Epithelial cell of proximal tubule (primary cell): Measurements from ENCODE around the gene SHMT1. TPM values are rescaled to one million over a fixed set of nuclear protein-coding genes. Genes with fewer than 3 reads are reported as not detected.

Experiments
- DNase-seq: peaks from one replicate; pipeline ENCODE4 v3.0.0-alpha.2; 2011; ENCODE audit warnings: low read depth
- H3K4me3 ChIP-seq: 2 replicates; pipeline ENCODE4 v1.5.1; 2011; ENCODE audit warnings: low read depth, mild to moderate bottlenecking, low read length
- total RNA-seq: library from RNA; depleted of rRNA; stranded (reverse); fragments of >200 nt; gene quantifications from 2 replicates; pipeline ENCODE4 v1.2.3, GENCODE V29; 2015
- TF ChIP-seq, protein P1 (sequence below): conservative IDR thresholded peaks from 2 replicates; pipeline ENCODE4 v1.5.1; 2012; ENCODE audit warnings: low read depth, mild to moderate bottlenecking, low read length

The SHMT1 gene
- total RNA-seq, 1 donor from 2014 or later = 21.2 TPM

DNA sequence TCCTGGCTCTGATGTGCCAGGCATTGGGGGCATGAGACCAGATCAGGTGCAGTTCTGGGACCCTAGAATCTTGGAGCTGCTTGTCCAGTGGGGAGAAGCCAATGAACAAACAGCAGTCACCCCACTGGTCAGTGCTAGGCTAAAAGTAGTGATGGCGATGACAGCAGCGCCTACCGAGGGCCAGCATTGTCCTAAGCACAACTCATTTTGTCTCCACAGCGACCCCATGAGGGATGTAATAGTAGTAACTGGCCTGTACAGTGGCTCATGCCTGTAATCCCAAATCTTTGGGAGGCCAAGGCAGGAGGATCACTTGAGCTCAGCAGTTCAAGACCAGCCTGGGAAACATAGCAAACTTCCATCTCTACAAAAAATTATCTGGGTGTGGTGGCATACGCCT lies 42.0 kb downstream of the SHMT1 start:
- TF ChIP-seq, protein P1, sequence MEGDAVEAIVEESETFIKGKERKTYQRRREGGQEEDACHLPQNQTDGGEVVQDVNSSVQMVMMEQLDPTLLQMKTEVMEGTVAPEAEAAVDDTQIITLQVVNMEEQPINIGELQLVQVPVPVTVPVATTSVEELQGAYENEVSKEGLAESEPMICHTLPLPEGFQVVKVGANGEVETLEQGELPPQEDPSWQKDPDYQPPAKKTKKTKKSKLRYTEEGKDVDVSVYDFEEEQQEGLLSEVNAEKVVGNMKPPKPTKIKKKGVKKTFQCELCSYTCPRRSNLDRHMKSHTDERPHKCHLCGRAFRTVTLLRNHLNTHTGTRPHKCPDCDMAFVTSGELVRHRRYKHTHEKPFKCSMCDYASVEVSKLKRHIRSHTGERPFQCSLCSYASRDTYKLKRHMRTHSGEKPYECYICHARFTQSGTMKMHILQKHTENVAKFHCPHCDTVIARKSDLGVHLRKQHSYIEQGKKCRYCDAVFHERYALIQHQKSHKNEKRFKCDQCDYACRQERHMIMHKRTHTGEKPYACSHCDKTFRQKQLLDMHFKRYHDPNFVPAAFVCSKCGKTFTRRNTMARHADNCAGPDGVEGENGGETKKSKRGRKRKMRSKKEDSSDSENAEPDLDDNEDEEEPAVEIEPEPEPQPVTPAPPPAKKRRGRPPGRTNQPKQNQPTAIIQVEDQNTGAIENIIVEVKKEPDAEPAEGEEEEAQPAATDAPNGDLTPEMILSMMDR = peak; percentile 17
- no peak for DNase-seq
- H3K4me3 ChIP-seq = no peak overlapping the region

DNA sequence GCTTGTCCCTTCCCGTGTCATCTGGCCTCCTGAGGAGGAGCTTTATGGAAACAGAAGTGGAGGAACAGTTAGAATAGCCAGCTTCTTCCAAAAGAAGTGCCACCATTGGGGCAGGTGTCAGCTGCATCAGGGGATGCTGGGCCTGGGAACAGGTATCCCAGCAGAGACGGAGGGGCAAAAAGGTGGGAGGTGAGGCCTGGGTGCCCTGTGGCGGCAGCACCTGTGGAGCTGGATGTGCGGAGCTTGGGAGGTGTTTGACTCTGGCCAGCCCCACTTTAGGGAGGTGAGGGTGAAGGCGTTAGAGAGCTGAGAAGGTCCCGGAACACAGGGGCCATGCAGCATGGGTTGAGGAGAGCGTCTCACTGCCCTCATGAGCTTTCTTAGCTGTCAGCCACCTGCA lies 43.0 kb downstream of the SHMT1 start:
- H3K4me3 ChIP-seq = no peak overlapping the region
- TF ChIP-seq, protein P1 = no peak
- DNase-seq = no peak

DNA sequence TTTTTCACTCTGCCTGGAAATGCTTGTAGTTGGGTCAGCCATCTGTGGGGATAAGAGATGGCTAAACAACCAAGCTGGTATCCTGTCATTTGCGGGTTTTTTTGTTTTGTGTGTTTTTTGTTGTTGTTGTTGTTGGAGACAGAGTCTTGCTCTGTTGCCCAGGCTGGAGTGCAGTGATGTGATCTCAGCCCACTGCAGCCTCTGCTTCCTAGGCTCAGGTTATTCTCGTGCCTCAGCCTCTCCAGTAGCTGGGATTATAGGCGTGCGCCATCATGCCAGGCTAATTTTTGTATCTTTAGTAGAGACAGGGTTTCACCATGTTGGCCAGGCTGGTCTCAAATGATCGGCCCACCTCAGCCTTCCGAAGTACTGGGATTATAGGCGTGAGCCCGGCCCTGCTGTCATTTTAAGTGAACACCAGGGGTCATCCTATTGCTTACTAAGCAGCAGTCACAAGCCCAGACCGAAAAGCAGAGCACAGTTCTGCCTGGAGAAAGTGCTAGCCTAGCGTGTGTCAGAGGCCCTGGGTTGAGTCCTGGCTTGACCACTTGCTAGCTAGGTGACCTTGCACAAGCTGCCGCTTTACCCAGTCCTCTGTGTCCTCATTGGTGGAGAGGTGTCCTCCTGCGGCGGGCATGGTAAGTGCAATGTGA lies 43.6 kb downstream of the SHMT1 start:
- no peak for DNase-seq
- H3K4me3 ChIP-seq = no peak overlapping the region
- TF ChIP-seq, protein P1 = peak; percentile 60

DNA sequence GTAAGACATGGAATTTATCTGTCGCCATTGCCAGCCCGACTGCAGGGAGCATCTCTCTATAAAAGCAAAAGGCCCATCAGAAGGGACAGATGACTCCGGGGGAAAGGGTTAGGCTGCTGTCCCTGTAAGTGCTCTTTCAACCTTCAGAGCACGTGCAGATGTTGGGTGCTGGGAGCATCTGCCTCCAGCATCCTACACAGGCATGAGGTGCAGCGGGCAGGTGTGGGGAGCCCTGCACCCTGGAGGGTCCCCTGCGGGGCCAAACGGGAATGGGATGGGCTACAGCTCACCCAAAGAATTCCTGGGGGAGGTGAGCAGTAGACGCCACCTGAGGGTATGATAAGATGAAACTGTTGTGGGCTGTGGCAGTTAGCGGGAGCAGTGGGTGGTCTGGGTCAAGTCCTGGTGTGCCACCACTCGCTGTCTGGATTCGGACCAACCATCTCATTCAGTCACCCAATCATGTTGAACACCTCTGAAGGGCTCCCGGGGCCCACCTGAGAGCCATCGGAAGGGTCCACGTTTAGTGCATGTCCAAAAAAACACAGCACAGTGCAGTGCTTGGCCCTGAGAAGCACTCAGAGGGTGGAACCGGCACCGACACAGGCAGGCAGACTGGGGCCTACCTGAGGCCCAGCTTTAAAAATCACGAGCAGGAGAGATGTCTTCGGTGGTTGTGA lies 44.4 kb downstream of the SHMT1 start:
- TF ChIP-seq, protein P1 = no peak
- DNase-seq = no peak
- no peak overlapping the region for H3K4me3 ChIP-seq

DNA sequence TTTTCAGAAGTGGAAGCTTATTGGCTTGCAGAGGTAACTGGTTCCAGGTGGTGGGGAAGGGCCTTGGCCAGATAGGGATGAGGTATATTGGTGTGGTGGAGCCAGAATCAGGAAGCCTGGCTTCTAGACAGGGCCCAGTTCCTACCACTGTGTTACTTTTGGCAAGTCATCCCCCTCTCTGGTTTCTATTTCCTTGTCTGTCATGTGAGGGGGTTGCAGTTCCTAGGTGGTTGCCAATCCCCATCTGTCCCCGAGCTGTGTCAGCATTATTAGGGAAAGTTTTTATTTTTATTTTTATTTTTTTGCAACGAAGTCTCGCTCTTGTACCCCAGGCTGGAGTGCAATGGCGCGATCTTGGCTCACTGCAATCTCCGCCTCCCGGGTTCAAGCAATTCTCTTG lies 45.2 kb downstream of the SHMT1 start:
- TF ChIP-seq, protein P1 = no peak
- H3K4me3 ChIP-seq = no peak overlapping the region
- no peak for DNase-seq

DNA sequence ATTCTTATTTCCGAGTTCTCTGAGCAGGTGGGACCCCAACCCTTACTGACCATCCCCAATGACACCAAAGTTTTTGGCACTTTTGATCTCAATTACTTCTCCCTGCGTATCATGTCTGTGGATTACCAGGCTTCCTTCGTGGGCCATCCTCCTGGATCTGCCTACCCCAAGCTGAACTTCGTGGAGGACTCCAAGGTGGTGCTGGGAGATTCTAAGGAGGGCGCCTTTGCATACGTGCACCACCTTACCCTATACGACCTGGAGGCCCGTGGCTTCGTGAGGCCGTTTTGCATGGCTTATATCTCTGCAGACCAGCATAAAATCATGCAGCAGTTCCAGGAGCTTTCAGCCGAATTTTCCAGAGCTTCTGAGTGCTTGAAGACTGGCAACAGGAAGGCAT lies 47.4 kb downstream of the SHMT1 start:
- DNase-seq = no peak
- TF ChIP-seq, protein P1 = no peak
- peak overlapping the region; percentile 89 for H3K4me3 ChIP-seq

DNA sequence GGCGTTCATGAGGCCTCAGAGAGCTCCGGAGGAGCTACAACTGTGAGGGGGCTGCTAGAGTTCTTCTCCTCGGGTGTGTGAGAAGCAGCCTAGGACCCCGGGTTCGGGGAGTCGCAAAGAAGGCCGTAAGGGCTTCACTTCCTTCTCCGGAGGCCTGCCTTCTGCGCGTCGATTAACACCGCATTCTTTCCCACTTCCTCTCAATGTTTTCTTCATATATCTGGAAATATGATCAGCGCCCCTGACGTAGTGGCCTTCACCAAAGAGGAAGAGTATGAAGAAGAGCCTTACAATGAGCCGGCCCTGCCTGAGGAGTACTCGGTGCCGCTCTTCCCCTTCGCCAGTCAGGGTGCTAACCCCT lies 47.8 kb downstream of the SHMT1 start:
- H3K4me3 ChIP-seq = peak overlapping the region; percentile 89
- TF ChIP-seq, protein P1 = no peak
- no peak for DNase-seq
